HG03095 (cell line): ENCODE data around the gene GNAT3.

Experiments used
- ATAC-seq: cut with Tn5 transposase; IDR thresholded peaks from one replicate; pipeline ENCODE4 v1.9.1; 2021; ENCODE audit warnings: moderate library complexity; ENCODE audit not compliant: unreplicated experiment

Gene GNAT3

DNA sequence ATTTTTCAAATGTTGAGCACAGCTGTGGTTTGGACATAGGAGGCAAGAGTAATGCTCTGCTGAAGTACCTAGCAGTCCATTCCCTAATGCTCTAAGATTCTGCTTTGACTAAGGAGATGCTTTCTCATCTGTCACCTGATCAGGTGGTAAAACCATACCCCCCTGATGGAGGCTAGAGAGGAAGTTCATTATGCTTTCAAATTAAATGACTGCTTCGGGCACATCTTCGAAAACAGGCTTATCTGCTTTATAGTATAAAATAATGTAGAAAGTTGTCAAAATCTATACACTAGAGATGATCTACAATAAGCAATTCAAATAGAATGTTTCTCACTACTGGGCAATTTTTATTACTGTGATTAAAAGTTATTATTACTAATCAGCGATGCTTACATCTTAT is at the start of gene GNAT3:
TSS of gene GNAT3 (minus strand) at position 101 of the 400 bp plus-strand sequence. CDS start 138 bp downstream, outside the sequence.
- ATAC-seq: no peak

GRCh38 chr7:80558116-80558515 is 46.3 kb upstream of the GNAT3 start:
- ATAC-seq: no peak

- ATAC-seq: no peak
Measured at GRCh38 chr7:80552031-80552694, 40.3 kb upstream of the GNAT3 start.

DNA sequence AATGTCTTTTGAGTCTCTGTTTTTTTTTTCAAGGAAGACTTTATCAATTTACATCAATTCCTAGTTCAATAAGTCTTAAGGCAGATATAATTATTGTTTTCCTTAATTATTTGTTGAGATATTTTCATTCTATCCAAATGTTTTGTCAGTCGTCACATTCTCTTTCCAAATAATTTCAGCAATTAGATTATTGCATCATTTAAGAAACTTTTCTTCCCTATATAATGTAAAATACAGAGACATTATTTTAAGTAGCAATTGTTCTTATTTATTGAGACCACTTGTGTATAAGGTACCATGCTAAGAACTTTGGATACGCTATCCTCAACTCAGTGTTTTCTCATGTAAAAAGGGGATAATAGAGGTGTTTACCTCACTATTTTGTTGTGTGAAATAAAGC is 38.1 kb upstream of the GNAT3 start:
- no peak for ATAC-seq

- ATAC-seq: no peak
Measured at GRCh38 chr7:80548840-80549530, 37.1 kb upstream of the GNAT3 start.

DNA sequence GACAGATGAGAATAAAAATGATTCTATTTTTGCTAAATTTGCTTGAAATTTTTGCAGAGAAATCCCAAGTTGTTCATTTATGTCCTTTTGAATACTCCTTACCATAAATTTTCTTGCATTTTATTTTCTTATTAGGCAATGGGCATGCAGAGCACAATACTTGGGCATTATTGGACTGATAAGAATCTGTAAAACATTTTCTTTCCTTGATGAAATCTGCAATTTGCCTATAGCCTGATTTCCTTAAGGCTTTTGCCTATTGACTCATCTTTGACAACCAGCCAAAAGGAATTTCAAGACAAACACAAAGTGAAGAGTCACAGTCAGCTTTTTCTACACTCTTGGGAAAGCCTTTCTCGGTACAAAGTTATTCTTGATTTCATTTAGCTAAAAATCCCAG is 30.5 kb upstream of the GNAT3 start:
- no peak for ATAC-seq

GRCh38 chr7:80540836-80541235 is 29.0 kb upstream of the GNAT3 start:
- ATAC-seq: no peak

- no peak for ATAC-seq
Measured at GRCh38 chr7:80537091-80537490, 25.2 kb upstream of the GNAT3 start.

GRCh38 chr7:80536426-80536825 is 24.6 kb upstream of the GNAT3 start:
- ATAC-seq: no peak

GRCh38 chr7:80533287-80533686 is 21.4 kb upstream of the GNAT3 start:
- no peak for ATAC-seq

GRCh38 chr7:80532153-80532552 is 20.3 kb upstream of the GNAT3 start:
- no peak for ATAC-seq

DNA sequence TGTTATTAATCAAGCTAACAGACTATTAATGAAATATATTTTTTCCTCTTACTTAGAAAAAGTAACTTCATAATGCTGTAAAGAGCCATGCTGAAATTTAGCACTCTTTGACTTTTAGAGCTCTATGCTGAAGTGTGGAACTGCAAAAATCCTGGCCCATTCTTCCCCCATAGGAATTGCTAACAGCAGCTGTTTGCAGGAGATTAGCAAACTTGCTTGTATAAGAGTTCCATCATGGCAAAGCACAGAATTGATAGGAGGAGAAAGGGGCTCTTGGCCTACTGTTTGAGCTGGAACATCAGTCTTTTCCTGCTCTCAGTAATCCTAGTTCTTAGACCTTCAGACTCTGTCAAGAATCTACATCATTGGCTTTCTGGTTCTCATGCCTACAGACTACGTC is 18.3 kb upstream of the GNAT3 start:
- no peak for ATAC-seq

DNA sequence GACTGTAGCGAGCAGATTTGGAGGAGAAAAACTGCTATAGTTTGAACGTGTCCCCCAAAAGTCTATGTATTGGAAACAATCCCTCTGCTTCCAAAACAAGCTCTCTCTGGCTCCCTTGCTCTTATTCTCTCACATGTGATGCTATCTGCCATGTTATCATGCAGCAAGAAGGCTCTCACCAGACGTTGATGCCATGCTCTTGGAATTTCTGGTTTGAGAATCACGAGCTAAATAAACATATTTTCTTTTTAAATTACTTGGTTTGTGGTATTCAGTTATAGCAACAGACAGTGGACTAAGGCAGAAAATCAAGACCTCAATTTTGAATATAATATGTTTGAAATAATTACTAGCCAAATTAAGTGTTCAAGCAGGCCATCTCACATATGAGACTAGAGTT is 17.5 kb upstream of the GNAT3 start:
- ATAC-seq: no peak

DNA sequence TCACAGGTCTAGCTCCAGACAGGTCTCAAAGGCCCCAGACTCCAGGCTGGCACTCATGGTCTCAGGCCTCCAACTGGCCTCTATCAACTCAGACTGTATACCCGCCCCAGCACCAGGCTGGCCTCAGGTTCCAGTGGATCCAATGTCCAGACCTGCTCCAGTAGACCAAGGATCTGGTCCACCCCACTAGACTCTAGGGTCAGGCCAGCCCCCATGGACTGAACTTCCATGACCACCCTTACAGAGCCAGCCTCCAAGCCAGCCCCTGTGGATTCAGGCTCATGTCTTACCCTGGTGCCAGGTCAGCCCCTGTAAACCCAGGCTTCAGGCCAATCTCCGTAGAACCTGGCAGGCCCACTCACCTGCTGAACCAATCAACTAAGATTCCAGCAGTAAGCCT is 16.8 kb upstream of the GNAT3 start:
- no peak for ATAC-seq

GRCh38 chr7:80526472-80526871 is 14.6 kb upstream of the GNAT3 start:
- ATAC-seq: no peak

- no peak for ATAC-seq
Measured at GRCh38 chr7:80524693-80525092, 12.8 kb upstream of the GNAT3 start.

GRCh38 chr7:80521809-80522208 is 9.9 kb upstream of the GNAT3 start:
- no peak for ATAC-seq

DNA sequence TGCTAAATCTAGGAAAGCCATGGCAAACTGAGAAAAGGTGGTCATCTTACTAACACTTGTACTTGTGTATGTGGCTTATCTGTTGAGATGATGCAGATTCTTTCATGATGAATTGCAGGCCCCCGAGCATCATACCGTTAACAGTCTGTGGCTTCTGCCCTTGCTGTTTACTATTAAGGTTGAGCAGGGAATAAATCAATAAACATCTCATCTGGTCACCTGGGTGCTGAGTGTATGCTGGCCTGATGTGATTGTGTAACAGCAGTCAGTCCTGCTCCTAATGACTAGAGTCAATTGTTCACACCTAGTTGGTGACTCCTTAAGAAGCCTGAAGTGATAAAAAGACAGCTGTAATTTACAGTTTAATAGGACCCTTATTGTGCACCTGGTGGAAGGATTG is 8.3 kb upstream of the GNAT3 start:
- no peak for ATAC-seq

- no peak for ATAC-seq
Measured at GRCh38 chr7:80517282-80517747, 5.5 kb upstream of the GNAT3 start.

DNA sequence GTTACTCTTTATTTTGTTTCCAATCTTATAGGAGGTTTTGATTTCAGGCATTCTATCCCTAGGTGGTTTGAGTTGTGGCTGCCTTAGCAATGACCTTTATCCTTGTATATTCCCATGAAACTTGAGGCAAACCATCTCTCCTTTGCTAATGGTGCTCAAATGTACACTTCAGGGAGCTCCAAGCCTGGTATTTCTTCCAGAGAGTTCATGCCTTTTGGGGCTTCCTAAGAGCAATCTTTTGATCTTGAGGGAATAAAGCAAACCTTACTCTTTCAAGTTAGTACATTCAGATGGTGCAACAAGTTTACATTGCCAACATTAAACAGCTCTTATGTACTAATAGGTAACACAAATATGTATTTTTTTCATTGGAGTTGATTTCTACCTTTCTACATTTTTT is 3.4 kb upstream of the GNAT3 start:
- no peak for ATAC-seq

DNA sequence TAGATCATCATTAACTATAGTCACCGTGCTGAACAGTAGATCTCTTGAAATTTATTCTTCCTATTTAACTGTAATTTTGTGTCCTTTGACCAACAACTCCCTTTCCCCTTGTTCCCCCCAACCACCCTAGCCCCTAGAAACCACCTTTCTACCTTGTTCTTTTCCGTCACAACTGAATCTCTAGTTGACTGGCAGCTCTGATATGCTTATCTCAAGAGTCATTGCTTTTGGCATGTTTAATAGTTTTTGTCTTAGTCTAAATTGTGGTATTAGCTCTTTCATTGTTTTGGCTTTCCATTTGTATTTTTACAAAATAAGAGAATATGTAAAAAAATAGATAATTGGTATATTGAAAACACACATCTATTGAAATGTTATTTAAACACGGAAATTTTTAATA is 1.8 kb downstream of the GNAT3 start:
- no peak for ATAC-seq

- no peak for ATAC-seq
Measured at GRCh38 chr7:80508440-80508839, 3.4 kb downstream of the GNAT3 start.
